Measurements from ENCODE around the gene NFASC.

DNA sequence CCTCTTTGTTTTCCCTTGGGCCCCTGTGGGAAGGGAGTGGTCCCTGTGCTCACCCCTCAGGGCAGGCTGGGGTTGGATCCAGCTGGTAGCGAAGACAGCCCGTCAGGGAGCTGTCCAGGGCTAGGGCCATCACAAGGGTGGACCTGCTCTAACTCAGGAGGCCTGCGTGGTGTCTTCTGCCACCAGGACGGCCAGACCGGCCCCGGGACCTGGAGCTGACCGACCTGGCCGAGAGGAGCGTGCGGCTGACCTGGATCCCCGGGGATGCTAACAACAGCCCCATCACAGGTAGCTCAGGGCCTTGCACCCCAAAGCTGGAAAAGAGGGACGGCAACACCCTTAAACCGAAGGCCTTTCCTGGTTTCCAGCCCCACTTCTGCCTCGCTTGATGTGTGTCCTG lies 108.1 kb downstream of the NFASC start:
- no peak for TF ChIP-seq POLR2A (IDR thresholded peaks at IDR 0.05)
- TF ChIP-seq, protein P1, sequence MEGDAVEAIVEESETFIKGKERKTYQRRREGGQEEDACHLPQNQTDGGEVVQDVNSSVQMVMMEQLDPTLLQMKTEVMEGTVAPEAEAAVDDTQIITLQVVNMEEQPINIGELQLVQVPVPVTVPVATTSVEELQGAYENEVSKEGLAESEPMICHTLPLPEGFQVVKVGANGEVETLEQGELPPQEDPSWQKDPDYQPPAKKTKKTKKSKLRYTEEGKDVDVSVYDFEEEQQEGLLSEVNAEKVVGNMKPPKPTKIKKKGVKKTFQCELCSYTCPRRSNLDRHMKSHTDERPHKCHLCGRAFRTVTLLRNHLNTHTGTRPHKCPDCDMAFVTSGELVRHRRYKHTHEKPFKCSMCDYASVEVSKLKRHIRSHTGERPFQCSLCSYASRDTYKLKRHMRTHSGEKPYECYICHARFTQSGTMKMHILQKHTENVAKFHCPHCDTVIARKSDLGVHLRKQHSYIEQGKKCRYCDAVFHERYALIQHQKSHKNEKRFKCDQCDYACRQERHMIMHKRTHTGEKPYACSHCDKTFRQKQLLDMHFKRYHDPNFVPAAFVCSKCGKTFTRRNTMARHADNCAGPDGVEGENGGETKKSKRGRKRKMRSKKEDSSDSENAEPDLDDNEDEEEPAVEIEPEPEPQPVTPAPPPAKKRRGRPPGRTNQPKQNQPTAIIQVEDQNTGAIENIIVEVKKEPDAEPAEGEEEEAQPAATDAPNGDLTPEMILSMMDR (IDR thresholded peaks at IDR 0.05) = no peak

Measured in adrenal gland (tissue), 5 donors.